ENCODE results near the gene ERAP2. TPM values are rescaled to one million over a fixed set of nuclear protein-coding genes. Genes with fewer than 3 reads are reported as not detected.

The ERAP2 gene
- total and polyA plus RNA-seq, 2 of the 13 experiments (the other 11 are each of a cell fraction or from before 2014, with no cell fraction given) = 12.8 to 16.6 TPM

GRCh38 chr5:96934708-96935558 is 58.6 kb downstream of the ERAP2 start (continued):
- no peak; a peak in 1 of 4 replicates for TF ChIP-seq ATF4 (CRISPR knock-in tag; IDR thresholded peaks at IDR 0.05)
- TF ChIP-seq, protein P1, sequence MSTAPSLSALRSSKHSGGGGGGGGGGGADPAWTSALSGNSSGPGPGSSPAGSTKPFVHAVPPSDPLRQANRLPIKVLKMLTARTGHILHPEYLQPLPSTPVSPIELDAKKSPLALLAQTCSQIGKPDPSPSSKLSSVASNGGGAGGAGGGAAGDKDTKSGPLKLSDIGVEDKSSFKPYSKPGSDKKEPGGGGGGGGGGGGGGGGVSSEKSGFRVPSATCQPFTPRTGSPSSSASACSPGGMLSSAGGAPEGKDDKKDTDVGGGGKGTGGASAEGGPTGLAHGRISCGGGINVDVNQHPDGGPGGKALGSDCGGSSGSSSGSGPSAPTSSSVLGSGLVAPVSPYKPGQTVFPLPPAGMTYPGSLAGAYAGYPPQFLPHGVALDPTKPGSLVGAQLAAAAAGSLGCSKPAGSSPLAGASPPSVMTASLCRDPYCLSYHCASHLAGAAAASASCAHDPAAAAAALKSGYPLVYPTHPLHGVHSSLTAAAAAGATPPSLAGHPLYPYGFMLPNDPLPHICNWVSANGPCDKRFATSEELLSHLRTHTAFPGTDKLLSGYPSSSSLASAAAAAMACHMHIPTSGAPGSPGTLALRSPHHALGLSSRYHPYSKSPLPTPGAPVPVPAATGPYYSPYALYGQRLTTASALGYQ (CRISPR knock-in tag; IDR thresholded peaks at IDR 0.05) = peak; percentile 61
- TF ChIP-seq POGZ (CRISPR knock-in tag; IDR thresholded peaks at IDR 0.05) = peak; percentile 78
- no peak for TF ChIP-seq SRF (IDR thresholded peaks at IDR 0.05; ENCODE audit: low read depth, low read length)
- no peak for TF ChIP-seq ZNF180 (CRISPR knock-in tag; IDR thresholded peaks at IDR 0.05; ENCODE audit: borderline replicate concordance, low read depth)
- TF ChIP-seq TCF7L2 (IDR thresholded peaks at IDR 0.05; ENCODE audit: low read depth, low read length) = no peak
- peak; percentile 54 for TF ChIP-seq MIER3 (CRISPR knock-in tag; IDR thresholded peaks at IDR 0.05; ENCODE audit: borderline replicate concordance)
- TF ChIP-seq MNT (IDR thresholded peaks at IDR 0.05) = peak; percentile 44
- TF ChIP-seq GFI1 (CRISPR knock-in tag; IDR thresholded peaks at IDR 0.05; ENCODE audit: borderline replicate concordance) = no peak; the same call in 1 of the 2 replicates
- TF ChIP-seq NR2F6 (IDR thresholded peaks at IDR 0.05) = peak; percentile 17; the same call in 1 of the 2 replicates
- TF ChIP-seq NR2F6 (CRISPR knock-in tag; IDR thresholded peaks at IDR 0.05) = no peak; the same call in 1 of the 2 replicates
- TF ChIP-seq FIP1L1 (IDR thresholded peaks at IDR 0.05; ENCODE audit: borderline replicate concordance, insufficient read depth, low read depth, low read length) = peak; percentile 74; the same call in 1 of the 2 replicates
- TF ChIP-seq ZNF768 (CRISPR knock-in tag; IDR thresholded peaks at IDR 0.05) = peak; percentile 40
- TF ChIP-seq KLF15 (CRISPR knock-in tag; IDR thresholded peaks at IDR 0.05; ENCODE audit: borderline replicate concordance) = 0 out of 2 replicates have a peak, but pooled peaks have one; percentile 8
- peak; percentile 84 for TF ChIP-seq ZNF547 (CRISPR knock-in tag; IDR thresholded peaks at IDR 0.05)
- no peak for TF ChIP-seq SSRP1 (CRISPR knock-in tag; IDR thresholded peaks at IDR 0.05)
- TF ChIP-seq ZNF644 (CRISPR knock-in tag; IDR thresholded peaks at IDR 0.05; ENCODE audit: low read depth) = no peak; the same call in 1 of the 2 replicates
- TF ChIP-seq, protein P2, sequence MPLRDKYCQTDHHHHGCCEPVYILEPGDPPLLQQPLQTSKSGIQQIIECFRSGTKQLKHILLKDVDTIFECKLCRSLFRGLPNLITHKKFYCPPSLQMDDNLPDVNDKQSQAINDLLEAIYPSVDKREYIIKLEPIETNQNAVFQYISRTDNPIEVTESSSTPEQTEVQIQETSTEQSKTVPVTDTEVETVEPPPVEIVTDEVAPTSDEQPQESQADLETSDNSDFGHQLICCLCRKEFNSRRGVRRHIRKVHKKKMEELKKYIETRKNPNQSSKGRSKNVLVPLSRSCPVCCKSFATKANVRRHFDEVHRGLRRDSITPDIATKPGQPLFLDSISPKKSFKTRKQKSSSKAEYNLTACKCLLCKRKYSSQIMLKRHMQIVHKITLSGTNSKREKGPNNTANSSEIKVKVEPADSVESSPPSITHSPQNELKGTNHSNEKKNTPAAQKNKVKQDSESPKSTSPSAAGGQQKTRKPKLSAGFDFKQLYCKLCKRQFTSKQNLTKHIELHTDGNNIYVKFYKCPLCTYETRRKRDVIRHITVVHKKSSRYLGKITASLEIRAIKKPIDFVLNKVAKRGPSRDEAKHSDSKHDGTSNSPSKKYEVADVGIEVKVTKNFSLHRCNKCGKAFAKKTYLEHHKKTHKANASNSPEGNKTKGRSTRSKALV (CRISPR knock-in tag; IDR thresholded peaks at IDR 0.05) = no peak
- no peak for TF ChIP-seq RORA (CRISPR knock-in tag; IDR thresholded peaks at IDR 0.05)
- no peak for TF ChIP-seq PTBP1 (IDR thresholded peaks at IDR 0.05; ENCODE audit: low read depth, low read length, poor library complexity, severe bottlenecking)
- peak; percentile 89 for TF ChIP-seq PHF8 (CRISPR knock-in tag; IDR thresholded peaks at IDR 0.05)
- no peak; the same call in 1 of the 2 replicates for TF ChIP-seq NR2F2 (IDR thresholded peaks at IDR 0.05; ENCODE audit: borderline replicate concordance, low read depth)

Measured in HepG2 (cell line).